PC-9 (cell line): ENCODE results near the gene FILIP1. TPM values are rescaled to one million over a fixed set of nuclear protein-coding genes. Genes with fewer than 3 reads are reported as not detected.

Experiments used
- microRNA-seq: library from miRNA; unstranded; fragments of <30 nt; microRNA quantifications from one replicate; pipeline ENCODE4 v1.2.0, GENCODE V29; 2021; ENCODE audit warnings: borderline number of aligned reads, borderline replicate concordance
- total RNA-seq: library from RNA; stranded (reverse); gene quantifications from 2 replicates; pipeline ENCODE4 v1.2.3, GENCODE V29; 2021

The FILIP1 gene
- total RNA-seq, 1 experiment from 2014 or later, result 0.15 TPM

Small RNA genes lying within 50 kb of the gene (microRNA-seq; reads per million reads assigned to microRNA genes)
- gene MIR4463, result not detected

Other genes with a start within 250 kb of the FILIP1 start
- gene COX7A2, start 250.0 kb downstream of the FILIP1 start, total RNA-seq, result 484 and 524 TPM in 2 replicates
- 78.2 and 122 TPM in 2 replicates for gene TMEM30A, start 209.0 kb downstream of the FILIP1 start, total RNA-seq
- 68.0 and 70.4 TPM in 2 replicates for gene SENP6, start 108.1 kb upstream of the FILIP1 start, total RNA-seq